T1000 (cell line): Measurements from ENCODE around the gene FHIT.

Experiments used
- DNase-seq: peaks from one replicate; lab custom pipeline; 2025; ENCODE audit warnings: mixed read lengths; lab: John Stamatoyannopoulos, UW

FHIT gene

GRCh38 chr3:59996056-59996455 is 1255.2 kb downstream of the FHIT start:
- DNase-seq, result no peak

GRCh38 chr3:59995563-59995962 is 1255.7 kb downstream of the FHIT start:
- DNase-seq, result no peak

GRCh38 chr3:59994732-59995304 is 1256.4 kb downstream of the FHIT start:
- DNase-seq, result no peak

DNA sequence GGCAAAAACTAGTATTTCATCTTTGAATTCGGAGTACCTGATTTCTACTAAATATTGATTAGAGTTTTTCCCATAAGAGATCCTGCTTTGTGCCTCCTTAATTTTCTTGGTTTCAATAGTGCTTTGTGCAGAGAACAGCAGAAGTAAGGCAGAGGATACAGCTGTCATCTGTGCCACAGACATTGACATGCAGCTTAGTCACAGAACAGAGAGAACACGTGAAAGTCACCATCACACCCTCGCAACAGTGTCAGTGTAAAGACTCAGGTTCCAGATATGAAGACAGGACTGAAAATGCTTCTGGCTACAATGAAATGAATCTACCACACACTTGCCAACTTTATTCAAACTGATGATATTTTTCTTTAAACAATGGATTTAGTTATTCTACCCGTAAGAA is 1258.7 kb downstream of the FHIT start:
- no peak for DNase-seq

DNA sequence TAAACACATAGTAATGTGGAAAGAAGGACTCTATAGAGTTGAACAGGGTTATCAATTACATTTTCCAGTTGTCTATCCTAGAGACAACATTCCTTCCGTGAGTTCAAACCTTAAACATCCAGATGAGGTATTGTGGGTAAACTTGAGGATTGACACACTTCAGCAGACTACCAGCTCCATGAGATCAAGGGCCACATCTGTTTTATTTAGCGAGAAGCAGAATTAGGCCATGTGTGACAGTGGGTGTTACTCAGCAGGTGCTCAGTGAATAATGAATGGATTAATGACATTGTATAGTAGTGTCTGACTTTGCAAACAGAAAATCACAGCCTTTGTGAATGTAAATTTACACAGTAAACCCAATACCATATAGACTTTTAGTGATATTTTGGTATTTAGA is 1260.3 kb downstream of the FHIT start:
- DNase-seq, result no peak

DNA sequence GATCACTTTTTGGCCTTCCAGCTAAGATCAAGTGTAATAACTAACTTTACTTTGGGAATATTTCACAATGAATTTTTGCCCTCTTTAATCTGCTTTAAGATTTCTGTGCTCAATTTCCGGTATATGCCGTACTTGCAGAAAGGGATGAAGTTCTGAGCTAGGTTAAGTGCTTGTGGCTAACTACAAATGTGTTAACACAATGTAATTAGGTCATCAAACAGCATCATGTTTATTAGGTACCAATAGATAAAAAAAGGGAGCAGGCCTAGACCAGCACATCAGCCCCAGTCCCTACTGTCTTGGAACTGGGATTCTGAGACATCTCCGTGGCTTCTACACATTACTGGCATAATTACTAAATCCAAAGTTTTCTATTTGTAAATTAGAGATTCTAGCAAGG is 1268.7 kb downstream of the FHIT start:
- DNase-seq, result no peak

- DNase-seq, result no peak
These were observed 1269.9 kb downstream of the FHIT start for GRCh38 chr3:59981377-59981776.

DNA sequence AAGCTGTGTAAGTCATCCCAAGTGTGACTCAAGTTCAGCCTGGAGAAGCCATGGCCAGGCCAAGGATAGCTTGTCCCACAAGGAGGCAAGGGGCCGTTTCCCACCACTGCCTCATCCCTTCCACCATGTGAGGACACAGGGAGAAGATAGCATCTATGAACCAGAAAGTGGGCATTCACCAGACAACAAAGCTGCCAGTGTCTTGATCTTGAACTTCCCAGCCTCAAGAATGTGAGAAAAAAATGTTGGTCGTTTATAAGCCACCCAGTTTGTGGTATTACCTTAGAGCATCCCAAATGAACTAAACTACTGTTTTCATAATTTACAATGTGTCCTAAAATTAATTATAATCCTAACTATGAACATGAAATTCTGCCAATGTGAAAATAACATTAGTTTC is 1270.7 kb downstream of the FHIT start:
- DNase-seq, result no peak

DNA sequence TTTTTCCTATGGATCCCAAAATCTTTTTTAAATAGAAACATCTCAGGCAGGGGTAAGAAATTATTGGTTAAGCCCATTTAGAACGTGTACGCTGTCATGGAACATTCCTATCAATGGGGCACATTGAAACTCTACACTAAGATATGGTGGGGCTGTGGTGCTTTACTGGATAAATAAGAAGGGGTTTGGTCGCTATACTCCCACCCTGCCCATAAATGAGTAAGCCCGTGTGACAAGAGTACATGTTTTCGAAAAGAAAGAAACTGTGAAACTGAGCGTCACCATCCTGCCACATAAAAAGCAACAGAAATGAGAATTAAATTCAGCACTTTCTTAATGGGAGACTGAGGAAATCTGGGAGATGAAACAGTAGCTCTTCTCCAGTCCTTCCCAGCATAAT is 1271.7 kb downstream of the FHIT start:
- DNase-seq, result no peak

DNA sequence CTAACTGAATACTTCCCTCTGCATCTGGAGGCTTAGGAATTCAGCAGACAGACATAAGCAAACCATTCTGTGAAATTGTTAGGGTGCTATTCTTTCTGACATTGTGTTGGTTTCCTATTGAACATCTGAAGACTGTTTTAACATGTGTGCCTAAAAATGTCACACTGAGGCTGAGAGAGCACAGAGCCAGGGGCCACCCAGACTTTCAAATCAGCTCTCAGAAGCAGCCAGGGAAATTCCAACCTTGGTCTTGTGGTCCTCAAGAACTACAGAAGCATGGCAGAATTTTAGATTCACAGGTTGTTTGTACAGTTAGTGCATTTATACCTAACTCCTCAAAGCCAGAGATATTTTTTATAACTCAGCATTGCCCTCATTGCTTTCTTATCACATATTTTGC is 1272.3 kb downstream of the FHIT start:
- DNase-seq, result no peak

DNA sequence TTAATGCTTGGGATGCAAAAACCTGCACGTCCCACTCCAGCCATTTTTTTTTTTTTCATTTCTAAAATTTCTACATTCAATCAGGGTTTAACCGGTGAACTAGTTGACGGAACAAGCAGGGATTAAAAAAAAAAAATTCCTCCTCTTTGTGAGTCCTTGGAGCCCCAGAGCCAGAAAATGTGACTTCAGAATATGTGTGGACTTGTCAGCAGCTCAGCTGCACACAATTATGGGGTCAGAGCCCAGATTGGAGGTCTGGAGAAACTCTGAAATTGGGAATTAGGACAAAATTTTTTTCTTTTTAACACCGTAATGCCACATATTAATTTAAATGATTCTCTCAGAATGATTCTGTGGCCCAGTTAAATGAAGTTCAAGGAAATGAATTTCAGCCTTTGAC is 1280.5 kb downstream of the FHIT start:
- no peak for DNase-seq

- no peak for DNase-seq
These were observed 1280.9 kb downstream of the FHIT start for GRCh38 chr3:59970376-59970775.

DNA sequence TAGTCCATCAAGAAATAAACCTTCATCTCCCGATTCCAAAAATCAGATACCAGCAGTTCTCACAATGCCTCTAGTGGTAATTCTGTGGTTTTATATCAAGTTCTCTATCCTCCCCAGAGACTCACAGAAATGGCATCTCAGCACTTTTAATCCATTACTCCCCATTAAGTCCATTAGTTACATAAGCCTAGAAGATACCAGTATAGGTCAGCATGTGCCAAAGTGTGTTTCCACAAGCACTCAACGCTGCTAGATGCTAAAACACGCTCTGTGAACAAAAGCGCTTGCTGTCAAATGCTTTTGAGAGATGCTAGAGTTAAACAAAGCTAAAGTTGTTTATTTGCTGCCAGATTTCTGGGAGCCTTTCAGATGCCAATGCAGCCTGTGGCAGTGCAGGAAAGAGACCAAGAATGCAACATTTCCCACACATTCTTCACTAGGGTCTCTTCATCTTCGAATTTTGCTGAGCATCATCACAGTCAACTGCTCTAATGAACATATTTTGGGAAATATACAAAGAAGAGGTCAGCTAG is 1282.7 kb downstream of the FHIT start:
- no peak for DNase-seq

- no peak for DNase-seq
These were observed 1287.6 kb downstream of the FHIT start for GRCh38 chr3:59963676-59964075.

DNA sequence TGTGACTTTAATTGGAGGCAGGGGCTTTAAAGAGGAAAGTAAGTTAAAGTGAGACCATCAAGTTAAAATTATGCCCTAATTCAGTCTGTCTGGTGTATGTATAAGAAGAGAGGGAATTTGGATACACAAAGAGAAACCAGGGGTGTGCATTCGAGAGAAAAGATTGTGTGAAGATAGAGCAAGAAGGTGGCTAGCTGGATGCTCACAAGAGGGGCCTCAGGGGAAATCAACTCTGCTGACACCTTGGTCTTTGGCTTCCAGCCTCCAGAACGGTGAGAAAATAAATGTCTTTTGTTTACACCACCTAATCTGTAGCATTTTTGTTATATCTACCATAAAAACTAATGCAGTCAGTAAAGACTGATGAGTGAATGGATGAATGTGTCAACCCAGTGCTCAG is 1294.1 kb downstream of the FHIT start:
- DNase-seq, result no peak

- DNase-seq, result no peak
These were observed 1298.1 kb downstream of the FHIT start for GRCh38 chr3:59953104-59953503.

DNA sequence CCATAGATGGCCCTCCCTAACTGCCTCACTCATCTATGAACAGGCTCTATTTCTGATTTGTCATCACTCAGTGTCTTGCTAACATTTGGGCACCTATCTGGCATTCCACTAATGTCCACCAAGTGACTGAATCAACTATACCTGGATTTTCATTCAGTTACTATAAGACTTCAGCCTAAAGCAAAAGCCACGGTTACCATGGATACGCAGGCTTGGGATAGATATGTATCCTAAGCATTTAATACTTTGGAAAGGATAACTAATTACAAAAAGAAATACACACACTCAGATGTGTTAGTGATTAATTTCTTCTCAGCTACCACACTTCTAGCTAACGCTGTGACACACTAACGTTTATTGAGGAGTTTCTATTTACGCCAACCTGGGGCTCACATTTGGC is 1301.9 kb downstream of the FHIT start:
- no peak for DNase-seq

GRCh38 chr3:59946401-59946800 is 1304.9 kb downstream of the FHIT start:
- DNase-seq, result no peak

- DNase-seq, result no peak
These were observed 1310.5 kb downstream of the FHIT start for GRCh38 chr3:59940718-59941117.

DNA sequence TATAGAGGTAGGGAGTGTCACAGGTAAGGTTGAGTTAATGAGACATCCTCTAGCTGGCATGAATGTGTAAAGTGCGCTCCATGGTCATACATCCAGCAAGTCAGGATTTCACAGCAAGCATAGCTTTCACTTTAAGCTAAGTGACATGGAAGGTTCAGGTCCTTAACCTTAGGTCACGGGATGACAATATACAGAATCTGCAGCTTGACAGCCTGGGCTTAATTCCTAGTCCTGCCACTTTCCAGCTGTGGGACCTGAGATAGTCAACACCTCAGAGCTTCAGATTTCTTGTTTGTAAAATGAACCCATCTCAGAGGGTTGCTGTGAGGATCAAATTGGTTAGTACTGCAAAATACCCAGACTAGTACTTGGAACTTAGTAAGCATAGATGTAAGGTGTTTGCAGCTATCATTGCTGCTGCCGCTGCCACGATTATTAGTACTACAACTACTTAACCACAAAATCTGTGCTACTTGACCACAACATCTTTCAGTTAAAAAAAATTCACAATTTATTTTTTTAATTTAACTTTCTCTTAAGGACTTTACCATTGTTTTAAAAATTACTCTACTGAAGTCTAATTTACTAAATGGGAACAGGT is 1311.3 kb downstream of the FHIT start:
- DNase-seq, result no peak

- DNase-seq, result no peak
These were observed 1312.4 kb downstream of the FHIT start for GRCh38 chr3:59938828-59939227.

DNA sequence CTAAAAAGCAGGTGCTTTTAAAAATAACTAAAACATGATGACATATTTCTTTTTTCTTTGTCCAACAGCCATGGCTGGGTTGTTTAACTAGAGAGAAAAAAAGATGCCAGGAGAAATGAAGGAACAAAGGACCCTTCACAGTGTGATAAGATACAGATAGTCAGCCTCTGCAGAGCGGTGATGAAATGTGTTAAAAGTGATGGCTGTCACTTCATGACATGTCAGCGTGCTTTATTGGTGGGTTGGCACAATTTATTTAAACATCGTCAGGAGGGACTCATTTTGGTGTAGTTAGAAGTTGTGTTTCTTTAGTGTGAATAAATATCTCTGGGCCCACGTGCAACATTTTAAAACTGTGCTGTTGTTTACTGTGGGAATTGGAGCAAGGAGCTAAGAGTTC is 1314.1 kb downstream of the FHIT start:
- DNase-seq, result no peak

- no peak for DNase-seq
These were observed 1314.8 kb downstream of the FHIT start for GRCh38 chr3:59936472-59936871.

DNA sequence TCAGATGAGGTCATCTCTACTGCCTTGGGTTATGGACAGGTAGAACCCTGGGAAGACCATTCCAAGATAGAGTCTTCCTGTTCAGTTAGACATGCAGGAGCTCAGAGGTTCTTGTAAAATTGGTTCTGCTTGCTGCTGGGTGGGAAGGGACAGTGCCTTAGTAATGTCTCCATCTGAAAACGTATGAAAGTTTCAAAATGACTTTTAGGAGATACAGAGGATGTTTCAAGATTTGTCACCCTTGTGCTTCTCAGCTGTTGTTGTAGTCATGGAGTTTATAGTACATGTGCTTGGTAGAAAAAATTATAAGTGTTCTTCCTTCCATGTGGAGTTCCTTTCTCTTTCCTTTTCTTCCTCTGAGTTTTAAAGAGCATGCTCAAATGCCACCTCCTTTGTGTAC is 1316.2 kb downstream of the FHIT start:
- DNase-seq, result no peak
